ENCODE results near the gene ARPC4.

ARPC4 gene

GRCh38 chr3:9831253-9831652 lies 38.4 kb downstream of the ARPC4 start:
- no peak for DNase-seq (ENCODE audit: low read depth)

GRCh38 chr3:9833078-9833477 lies 40.2 kb downstream of the ARPC4 start:
- H3K4me3 ChIP-seq (ENCODE audit: low read depth, low read length) = no peak overlapping the region
- DNase-seq (ENCODE audit: low read depth) = no peak
- TF ChIP-seq MAX (IDR thresholded peaks at IDR 0.05; ENCODE audit: low read depth, low read length) (no peak), MYC (IDR thresholded peaks at IDR 0.05; ENCODE audit: low read depth, low read length) (no peak), POLR2A (IDR thresholded peaks at IDR 0.05; ENCODE audit: extremely low read depth, insufficient read length) (no peak), CTCF (IDR thresholded peaks at IDR 0.05; ENCODE audit: low read depth, low read length) (no peak)

More at GRCh38 chr3:9831253-9831652, 38.4 kb downstream of the ARPC4 start:
- TF ChIP-seq MAX (IDR thresholded peaks at IDR 0.05; ENCODE audit: low read depth, low read length) = no peak
- H3K4me3 ChIP-seq (ENCODE audit: low read depth, low read length) = no peak overlapping the region

- H3K4me3 ChIP-seq (ENCODE audit: low read depth, low read length) = no peak overlapping the region
- no peak for DNase-seq (ENCODE audit: low read depth)
- TF ChIP-seq MAX (IDR thresholded peaks at IDR 0.05; ENCODE audit: low read depth, low read length) (no peak), MYC (IDR thresholded peaks at IDR 0.05; ENCODE audit: low read depth, low read length) (no peak), CTCF (IDR thresholded peaks at IDR 0.05; ENCODE audit: low read depth, low read length) (no peak), POLR2A (IDR thresholded peaks at IDR 0.05; ENCODE audit: extremely low read depth, insufficient read length) (no peak)
Observed at GRCh38 chr3:9834520-9835380, 41.9 kb downstream of the ARPC4 start.

- no peak overlapping the region for H3K4me3 ChIP-seq (ENCODE audit: low read depth, low read length)
- TF ChIP-seq CTCF (IDR thresholded peaks at IDR 0.05; ENCODE audit: low read depth, low read length) (no peak), MYC (IDR thresholded peaks at IDR 0.05; ENCODE audit: low read depth, low read length) (no peak), POLR2A (IDR thresholded peaks at IDR 0.05; ENCODE audit: extremely low read depth, insufficient read length) (no peak), MAX (IDR thresholded peaks at IDR 0.05; ENCODE audit: low read depth, low read length) (no peak)
- DNase-seq (ENCODE audit: low read depth) = peak; percentile 69
Observed at GRCh38 chr3:9837701-9838582, 45.1 kb downstream of the ARPC4 start.

GRCh38 chr3:9838856-9839255 lies 46.0 kb downstream of the ARPC4 start:
- H3K4me3 ChIP-seq (ENCODE audit: low read depth, low read length) = no peak overlapping the region
- DNase-seq (ENCODE audit: low read depth) = no peak
- no peak for TF ChIP-seq MYC (IDR thresholded peaks at IDR 0.05; ENCODE audit: low read depth, low read length)
- TF ChIP-seq POLR2A (IDR thresholded peaks at IDR 0.05; ENCODE audit: extremely low read depth, insufficient read length) = no peak
- no peak for TF ChIP-seq MAX (IDR thresholded peaks at IDR 0.05; ENCODE audit: low read depth, low read length)

- no peak for DNase-seq (ENCODE audit: low read depth)
- no peak for TF ChIP-seq CTCF (IDR thresholded peaks at IDR 0.05; ENCODE audit: low read depth, low read length)
- TF ChIP-seq MYC (IDR thresholded peaks at IDR 0.05; ENCODE audit: low read depth, low read length) = no peak
- no peak for TF ChIP-seq MAX (IDR thresholded peaks at IDR 0.05; ENCODE audit: low read depth, low read length)
- TF ChIP-seq POLR2A (IDR thresholded peaks at IDR 0.05; ENCODE audit: extremely low read depth, insufficient read length) = no peak
- H3K4me3 ChIP-seq (ENCODE audit: low read depth, low read length) = no peak overlapping the region
Observed at GRCh38 chr3:9841015-9841414, 48.1 kb downstream of the ARPC4 start.
